BLaER1 treated with 17β-estradiol and CSF1 and Interleukin-3, amounts not matched to agents 10 nM and 100 nM (cell line): Measurements from ENCODE around the gene TAPT1.

Experiments used
- H3K27ac ChIP-seq, 11 experiments: shearing (Covaris generic); formaldehyde crosslinking; 2 replicates each; pipeline ENCODE4 v1.8.1; 2022
- H3K27me3 ChIP-seq, 11 experiments: shearing (Covaris generic); formaldehyde crosslinking; 2 replicates each; pipeline ENCODE4 v1.8.1; 2022
- H3K36me3 ChIP-seq, 11 experiments: shearing (Covaris generic); formaldehyde crosslinking; 2 replicates each; pipeline ENCODE4 v1.8.1; 2022
- H3K4me1 ChIP-seq, 10 experiments: shearing (Covaris generic); formaldehyde crosslinking; 2 replicates each; pipeline ENCODE4 v1.8.1; 2022
- H3K4me2 ChIP-seq, 11 experiments: shearing (Covaris generic); formaldehyde crosslinking; 2 replicates each; pipeline ENCODE4 v1.8.1; 2022
- H3K4me3 ChIP-seq, 10 experiments: shearing (Covaris generic); formaldehyde crosslinking; 2 replicates each; pipeline ENCODE4 v1.8.1; 2022
- H3K9ac ChIP-seq, 11 experiments: shearing (Covaris generic); formaldehyde crosslinking; 2 replicates each; pipeline ENCODE4 v1.8.1; 2022
- H3K9me3 ChIP-seq, 11 experiments: shearing (Covaris generic); formaldehyde crosslinking; replicated peaks in 1 of 11; 2 replicates each; pipeline ENCODE4 v1.8.1; 2022
- H4K20me1 ChIP-seq, 11 experiments: shearing (Covaris generic); formaldehyde crosslinking; 2 replicates each; pipeline ENCODE4 v1.8.1; 2022
- Cebpa-rat ChIP-seq, 11 experiments: shearing (Covaris generic); IDR thresholded peaks; 2 replicates each; pipeline ENCODE4 v1.8.1; 2022

The TAPT1 gene

DNA sequence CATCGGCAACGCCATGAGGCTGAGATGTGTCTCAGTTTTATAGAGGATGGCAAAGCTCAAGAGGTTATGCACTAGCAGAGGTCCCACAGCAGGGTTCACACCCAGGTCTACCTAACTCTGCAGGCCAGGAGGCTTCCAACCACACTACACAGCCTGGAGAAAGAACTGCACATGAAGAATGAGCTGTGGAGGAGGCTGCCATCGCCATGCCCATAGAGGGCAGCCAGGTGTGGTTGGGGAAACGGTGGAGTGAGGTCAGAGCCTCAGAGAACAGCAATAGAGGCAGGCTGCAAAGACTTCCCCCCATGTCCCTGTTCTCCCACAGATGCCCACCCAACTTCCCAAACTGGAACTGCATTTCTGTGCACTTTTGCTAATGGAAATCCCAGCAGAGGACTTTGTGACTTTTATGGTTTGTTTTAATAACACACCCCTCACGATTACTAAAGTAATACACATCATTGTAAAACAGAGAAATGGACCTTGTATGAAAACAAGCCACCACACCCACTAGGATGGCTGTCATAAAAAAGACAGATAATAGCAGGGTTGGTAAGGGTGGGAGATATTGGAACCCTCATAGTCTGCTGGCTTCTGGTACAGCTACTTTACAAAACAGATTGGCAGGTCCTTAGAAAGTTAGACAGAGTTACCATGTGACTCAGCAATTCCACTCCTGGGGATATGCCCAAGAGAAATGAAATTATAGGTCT, 83.5 kb downstream of the TAPT1 start:
- H3K4me3 ChIP-seq: no peak overlapping the region
- H3K4me1 ChIP-seq: no peaks in the 10 kb centered on the region
- no peaks in the 10 kb centered on the region for H4K20me1 ChIP-seq
- no peak overlapping the region for H3K9ac ChIP-seq
- H3K4me2 ChIP-seq: no peak overlapping the region
- no peak for TF ChIP-seq Cebpa-rat (IDR thresholded peaks at IDR 0.05)
- peaks cover 57 to 74% (median 64%) of the 10 kb centered on the region in 11 experiments for H3K9me3 ChIP-seq
- no peaks in the 10 kb centered on the region for H3K36me3 ChIP-seq
- H3K27me3 ChIP-seq: no peaks in the 10 kb centered on the region
- H3K27ac ChIP-seq: no peak overlapping the region

- no peaks in the 10 kb centered on the region for H3K36me3 ChIP-seq
- no peaks in the 10 kb centered on the region for H4K20me1 ChIP-seq
- no peaks in the 10 kb centered on the region for H3K4me1 ChIP-seq
- H3K27me3 ChIP-seq: no peaks in the 10 kb centered on the region
- H3K27ac ChIP-seq: no peak overlapping the region
- peaks cover 45 to 66% (median 58%) of the 10 kb centered on the region in 11 experiments for H3K9me3 ChIP-seq
- H3K4me3 ChIP-seq: no peak overlapping the region
- no peak for TF ChIP-seq Cebpa-rat (IDR thresholded peaks at IDR 0.05)
- no peak overlapping the region for H3K9ac ChIP-seq
- H3K4me2 ChIP-seq: no peak overlapping the region
Observed at GRCh38 chr4:16140879-16141249, 85.4 kb downstream of the TAPT1 start.

GRCh38 chr4:16140231-16140878, 85.9 kb downstream of the TAPT1 start:
- H4K20me1 ChIP-seq: no peaks in the 10 kb centered on the region
- no peak overlapping the region for H3K4me3 ChIP-seq
- peaks cover 45 to 66% (median 58%) of the 10 kb centered on the region in 11 experiments for H3K9me3 ChIP-seq
- no peak for TF ChIP-seq Cebpa-rat (IDR thresholded peaks at IDR 0.05)
- no peak overlapping the region for H3K4me2 ChIP-seq
- H3K9ac ChIP-seq: no peak overlapping the region
- H3K27ac ChIP-seq: no peak overlapping the region
- H3K4me1 ChIP-seq: no peaks in the 10 kb centered on the region
- H3K27me3 ChIP-seq: no peaks in the 10 kb centered on the region
- H3K36me3 ChIP-seq: no peaks in the 10 kb centered on the region

DNA sequence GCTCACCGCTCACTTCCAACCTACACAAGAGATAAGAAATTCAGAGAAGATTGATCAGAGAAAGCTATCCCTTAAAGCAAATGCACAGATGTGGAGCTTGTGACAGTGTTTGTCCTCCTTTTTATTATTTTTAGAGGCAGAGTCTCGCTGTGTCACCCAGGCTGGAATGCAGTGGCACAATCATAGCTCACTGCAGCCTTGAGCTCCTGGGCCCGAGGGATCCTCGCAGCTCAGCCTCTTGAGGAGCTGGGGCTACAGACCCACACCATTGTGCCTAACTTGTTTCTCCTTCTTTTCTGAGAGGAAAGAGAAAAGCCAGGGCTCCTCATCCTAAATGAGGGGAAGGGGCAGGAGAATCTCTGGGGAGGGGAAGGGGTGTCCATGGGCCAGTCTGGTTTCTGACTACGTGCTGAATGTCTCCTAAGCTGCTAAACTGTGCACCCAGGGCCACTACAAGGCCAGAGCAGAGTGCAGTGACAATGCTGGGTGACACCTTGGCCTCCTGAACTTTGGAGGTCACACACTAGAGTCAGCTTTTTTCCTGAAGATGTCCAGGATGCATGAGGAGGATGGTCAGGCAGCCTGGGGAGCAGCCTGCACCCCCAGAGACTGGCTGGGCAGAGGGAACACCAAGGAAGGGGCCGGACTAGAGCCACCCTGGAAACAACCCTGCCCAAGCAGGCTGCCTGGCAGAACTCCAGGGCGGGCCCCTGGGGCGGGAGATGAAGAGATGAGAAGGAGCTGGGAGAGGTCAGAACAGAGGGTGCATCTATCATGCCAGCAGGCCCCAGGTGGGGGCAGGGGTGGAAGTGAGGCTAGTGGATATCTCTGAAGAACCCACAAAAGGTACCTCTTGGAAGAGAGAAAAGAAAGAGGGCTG, 87.0 kb downstream of the TAPT1 start:
- Histone ChIP-seq H3K4me2 (no peak overlapping the region), H3K36me3 (no peaks in the 10 kb centered on the region), H3K27ac (no peak overlapping the region), H3K9me3 (peaks cover 40 to 66% (median 57%) of the 10 kb centered on the region in 11 experiments), H4K20me1 (no peaks in the 10 kb centered on the region), H3K4me3 (no peak overlapping the region), H3K9ac (no peak overlapping the region), H3K4me1 (no peaks in the 10 kb centered on the region), H3K27me3 (no peaks in the 10 kb centered on the region)
- no peak for TF ChIP-seq Cebpa-rat (IDR thresholded peaks at IDR 0.05)

GRCh38 chr4:16136827-16137226, 89.4 kb downstream of the TAPT1 start:
- no peaks in the 10 kb centered on the region for H3K27me3 ChIP-seq
- no peak for TF ChIP-seq Cebpa-rat (IDR thresholded peaks at IDR 0.05)
- no peaks in the 10 kb centered on the region for H3K4me1 ChIP-seq
- H4K20me1 ChIP-seq: no peaks in the 10 kb centered on the region
- no peak overlapping the region for H3K4me3 ChIP-seq
- H3K9me3 ChIP-seq: peaks cover 16 to 43% (median 36%) of the 10 kb centered on the region in 11 experiments
- H3K9ac ChIP-seq: no peak overlapping the region
- no peak overlapping the region for H3K4me2 ChIP-seq
- H3K27ac ChIP-seq: no peak overlapping the region
- H3K36me3 ChIP-seq: no peaks in the 10 kb centered on the region

GRCh38 chr4:16136311-16136710, 90.0 kb downstream of the TAPT1 start:
- Histone ChIP-seq H3K4me2 (no peak overlapping the region), H3K4me1 (no peaks in the 10 kb centered on the region), H3K4me3 (no peak overlapping the region), H3K36me3 (no peaks in the 10 kb centered on the region), H3K9ac (no peak overlapping the region), H3K9me3 (peaks cover 11 to 38% (median 31%) of the 10 kb centered on the region in 11 experiments), H3K27ac (no peak overlapping the region), H4K20me1 (no peaks in the 10 kb centered on the region), H3K27me3 (no peaks in the 10 kb centered on the region)
- TF ChIP-seq Cebpa-rat (IDR thresholded peaks at IDR 0.05): no peak

DNA sequence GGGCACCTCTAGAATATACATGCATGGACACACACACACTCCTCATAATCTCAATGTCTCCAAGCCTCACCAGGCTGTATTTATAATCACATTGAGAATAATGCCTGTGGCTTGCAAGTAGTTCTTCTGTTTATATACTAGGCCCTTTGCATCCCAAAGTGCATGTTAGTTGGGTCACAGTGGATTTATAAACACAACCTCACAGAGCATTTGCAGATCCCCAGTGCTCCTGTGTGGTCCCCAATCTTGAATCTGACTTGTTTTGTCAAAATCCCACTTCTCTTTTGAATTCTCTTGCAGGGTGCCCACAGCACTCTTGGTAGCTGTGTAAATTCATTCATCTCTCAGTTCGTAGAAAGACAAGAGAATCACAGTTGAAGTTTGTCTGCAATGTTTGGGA, 92.9 kb downstream of the TAPT1 start:
- H3K4me3 ChIP-seq: no peak overlapping the region
- H4K20me1 ChIP-seq: no peaks in the 10 kb centered on the region
- no peaks in the 10 kb centered on the region for H3K27me3 ChIP-seq
- no peak overlapping the region for H3K9ac ChIP-seq
- H3K4me2 ChIP-seq: no peak overlapping the region
- no peak overlapping the region for H3K27ac ChIP-seq
- no peak for TF ChIP-seq Cebpa-rat (IDR thresholded peaks at IDR 0.05)
- H3K4me1 ChIP-seq: no peaks in the 10 kb centered on the region
- H3K36me3 ChIP-seq: no peaks in the 10 kb centered on the region
- peaks cover 10 to 28% (median 23%) of the 10 kb centered on the region in 11 experiments; a peak in 21 of 22 replicates for H3K9me3 ChIP-seq

GRCh38 chr4:16131293-16131692, 95.0 kb downstream of the TAPT1 start:
- Histone ChIP-seq H3K4me3 (no peak overlapping the region), H3K4me2 (no peak overlapping the region), H4K20me1 (no peaks in the 10 kb centered on the region), H3K4me1 (peaks cover 0 to 7% (median 5%) of the 10 kb centered on the region in 10 experiments; a peak in 12 of 20 replicates), H3K9ac (no peak overlapping the region), H3K9me3 (peaks cover 10 to 24% (median 19%) of the 10 kb centered on the region in 11 experiments; a peak in 21 of 22 replicates), H3K27ac (no peak overlapping the region), H3K36me3 (no peaks in the 10 kb centered on the region), H3K27me3 (no peaks in the 10 kb centered on the region)
- TF ChIP-seq Cebpa-rat (IDR thresholded peaks at IDR 0.05): no peak

- no peaks in the 10 kb centered on the region for H4K20me1 ChIP-seq
- H3K9me3 ChIP-seq: peaks cover 0 to 5% (median 2%) of the 10 kb centered on the region in 11 experiments; a peak in 6 of 22 replicates
- no peak overlapping the region for H3K4me2 ChIP-seq
- no peak overlapping the region for H3K4me3 ChIP-seq
- peaks cover 0 to 27% (median 23%) of the 10 kb centered on the region in 10 experiments; a peak in 15 of 20 replicates for H3K4me1 ChIP-seq
- no peaks in the 10 kb centered on the region for H3K36me3 ChIP-seq
- H3K27me3 ChIP-seq: no peaks in the 10 kb centered on the region
- no peak overlapping the region for H3K27ac ChIP-seq
- TF ChIP-seq Cebpa-rat (IDR thresholded peaks at IDR 0.05): no peak
- H3K9ac ChIP-seq: no peak overlapping the region
Observed at GRCh38 chr4:16129336-16129735, 96.9 kb downstream of the TAPT1 start.
